ENCODE data around the gene PIGL.

GRCh38 chr17:16243385-16243784 lies 26.4 kb downstream of the PIGL start:
- no peak for TF ChIP-seq CTCF (IDR thresholded peaks at IDR 0.05; ENCODE audit: extremely low read depth in 1 of 2, insufficient read depth in 1 of 2, low read depth in 1 of 2, low read length in 2 of 2)
- TF ChIP-seq EZH2 (IDR thresholded peaks at IDR 0.05; ENCODE audit: borderline replicate concordance, low read depth, low read length, severe bottlenecking), result no peak
- no peak for TF ChIP-seq POLR2AphosphoS5 (IDR thresholded peaks at IDR 0.05; ENCODE audit: insufficient read depth, low read depth, low read length)
- TF ChIP-seq MYC (IDR thresholded peaks at IDR 0.05; ENCODE audit: low read depth, low read length), result no peak
- TF ChIP-seq POLR2A (IDR thresholded peaks at IDR 0.05; ENCODE audit: low read depth, low read length), result no peak
- no peak for TF ChIP-seq JUN (IDR thresholded peaks at IDR 0.05; ENCODE audit: borderline replicate concordance, insufficient read depth, insufficient read length, low read depth)

Measured in endothelial cell of umbilical vein (primary cell).